ENCODE data around the gene IFT22.
"Not testable (repeated sequence)": the region's sequence is repeated elsewhere in the genome, so short reads cannot be mapped to it uniquely, and the experiment has no call there.

Gene IFT22

DNA sequence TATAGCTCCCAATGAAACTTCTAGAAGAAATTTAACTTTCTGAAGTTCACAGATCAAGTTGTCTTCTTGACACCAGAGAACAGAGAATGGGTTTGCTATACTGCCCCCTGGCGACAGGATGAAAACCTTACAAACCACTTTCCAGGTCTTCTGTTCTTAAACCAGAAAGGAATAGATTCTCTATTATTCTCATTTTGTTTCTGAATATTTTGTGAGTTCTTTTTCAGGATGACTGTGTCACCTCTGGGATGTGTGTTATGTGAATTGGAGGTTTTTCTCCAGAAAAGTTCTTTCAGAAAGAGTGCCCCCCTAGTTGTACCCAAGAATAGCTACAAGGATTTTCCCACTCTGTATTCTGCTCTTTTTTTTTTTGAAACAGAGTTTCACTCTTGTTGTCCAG, 6.3 kb downstream of the IFT22 start:
- FAIRE-seq (no peak), DNase-seq (ENCODE audit: low spot score) (peak; percentile 57)

DNA sequence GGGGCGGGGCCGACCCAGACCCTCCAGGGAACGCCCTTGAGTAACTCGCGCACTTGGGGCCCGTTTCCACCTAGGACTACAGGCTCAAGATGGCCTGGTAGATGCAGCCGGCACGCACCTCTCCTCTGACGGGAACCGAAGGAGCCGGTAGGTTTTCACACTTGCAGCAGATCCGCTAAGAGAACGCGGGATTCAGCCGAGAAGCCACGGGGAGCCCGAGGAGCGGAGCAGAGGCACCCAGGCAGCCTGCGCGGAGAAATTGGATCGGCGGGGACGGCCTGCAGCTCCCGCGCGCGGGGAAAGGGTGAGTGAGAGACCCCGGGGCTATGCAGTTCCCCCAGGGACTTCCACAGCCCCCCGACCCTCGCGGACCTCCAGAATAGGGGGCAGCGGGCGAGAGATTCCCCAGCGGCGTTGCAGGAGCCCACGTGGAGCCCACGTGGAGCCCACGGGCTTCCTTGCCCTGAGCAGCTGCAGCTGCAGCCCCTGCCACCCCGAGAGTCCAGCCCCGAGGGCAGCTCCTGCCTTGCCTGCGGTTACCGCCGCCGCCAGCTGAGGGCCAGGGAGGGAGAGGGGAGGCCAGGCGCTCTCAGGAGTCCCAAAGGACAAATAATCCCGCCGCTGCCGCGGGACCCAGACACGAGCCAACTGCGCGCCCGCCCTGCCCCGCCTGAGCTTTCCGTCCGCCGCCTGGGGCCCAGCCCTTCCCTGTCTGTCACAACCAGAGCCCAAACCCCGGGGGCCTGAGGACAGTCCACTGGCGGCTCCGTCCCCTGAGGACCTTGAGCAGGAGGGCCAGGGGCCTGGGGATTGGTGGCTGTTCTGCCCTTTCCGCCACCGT, 13.1 kb downstream of the IFT22 start:
- FAIRE-seq: no peak
- no peak for DNase-seq (ENCODE audit: low spot score)

DNA sequence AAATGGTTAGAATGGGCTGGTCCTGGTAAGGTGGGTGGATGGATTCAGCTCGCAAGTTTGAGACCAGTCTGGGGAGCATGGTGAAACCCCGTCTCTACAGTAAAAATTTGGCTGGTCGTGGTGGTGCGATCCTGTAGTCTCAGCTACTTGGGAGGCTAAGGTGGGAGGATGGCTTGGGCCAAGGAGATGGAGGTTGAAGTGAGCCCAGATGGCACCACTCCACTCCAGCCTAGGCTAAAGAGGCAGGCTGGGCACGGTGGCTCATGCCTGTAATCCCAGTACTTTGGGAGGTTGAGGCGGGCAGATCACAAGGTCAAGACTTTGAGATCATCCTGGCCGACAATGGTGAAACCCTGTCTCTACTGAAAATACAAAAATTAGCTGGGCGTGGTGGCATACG, 15.3 kb downstream of the IFT22 start:
- FAIRE-seq: no peak

DNA sequence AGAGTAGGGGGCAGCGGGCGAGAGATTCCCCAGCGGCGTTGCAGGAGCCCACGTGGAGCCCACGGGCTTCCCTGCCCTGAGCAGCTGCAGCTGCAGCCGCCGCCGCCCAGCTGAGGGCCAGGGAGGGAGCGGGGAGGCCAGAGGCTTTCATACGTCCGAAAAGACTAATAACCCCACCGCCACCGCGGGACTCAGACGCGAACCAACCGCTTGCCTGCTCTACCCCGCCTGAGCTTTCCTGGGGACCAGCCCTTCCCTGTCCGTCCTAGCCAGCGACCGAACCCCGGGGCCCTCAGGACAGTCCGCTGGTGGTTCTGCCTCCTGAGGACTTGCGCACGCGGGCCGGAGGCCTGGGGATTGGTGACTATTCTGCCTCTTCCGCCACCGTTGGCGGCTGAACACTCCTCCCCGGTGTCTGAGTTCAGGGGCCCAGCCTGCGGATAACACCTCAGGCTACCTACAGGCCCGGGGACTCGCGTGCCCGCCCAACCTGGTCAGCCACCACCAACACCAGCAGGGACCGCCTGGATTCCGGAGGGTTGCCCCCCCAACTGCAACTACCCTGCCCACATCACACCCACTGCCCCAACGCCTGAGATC, 18.4 kb downstream of the IFT22 start:
- FAIRE-seq (no peak), DNase-seq (ENCODE audit: low spot score) (no peak)

More for the DNA sequence above, 15.3 kb downstream of the IFT22 start:
- no peak for DNase-seq (ENCODE audit: low spot score)

DNA sequence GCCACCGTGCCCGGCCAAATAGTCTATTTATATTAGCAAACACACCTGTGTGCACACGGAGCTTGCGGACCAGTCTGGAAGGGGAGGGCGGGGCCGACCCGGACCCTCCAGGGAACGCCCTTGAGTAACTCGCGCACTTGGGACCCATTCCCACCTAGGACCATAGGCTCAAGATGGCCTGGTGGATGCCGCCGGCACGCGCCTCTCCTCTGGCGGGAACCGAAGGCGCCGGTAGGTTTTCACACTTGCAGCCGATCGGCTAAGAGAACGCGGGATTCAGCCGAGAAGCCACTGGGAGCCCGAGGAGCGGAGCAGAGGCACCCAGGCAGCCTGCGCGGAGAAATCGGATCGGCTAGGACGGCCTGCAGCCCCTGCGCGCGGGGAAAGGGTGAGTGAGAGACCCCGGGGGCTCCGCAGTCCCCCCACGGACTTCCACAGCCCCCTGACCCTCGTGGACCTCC, 18.9 kb downstream of the IFT22 start:
- no peak for FAIRE-seq

DNA sequence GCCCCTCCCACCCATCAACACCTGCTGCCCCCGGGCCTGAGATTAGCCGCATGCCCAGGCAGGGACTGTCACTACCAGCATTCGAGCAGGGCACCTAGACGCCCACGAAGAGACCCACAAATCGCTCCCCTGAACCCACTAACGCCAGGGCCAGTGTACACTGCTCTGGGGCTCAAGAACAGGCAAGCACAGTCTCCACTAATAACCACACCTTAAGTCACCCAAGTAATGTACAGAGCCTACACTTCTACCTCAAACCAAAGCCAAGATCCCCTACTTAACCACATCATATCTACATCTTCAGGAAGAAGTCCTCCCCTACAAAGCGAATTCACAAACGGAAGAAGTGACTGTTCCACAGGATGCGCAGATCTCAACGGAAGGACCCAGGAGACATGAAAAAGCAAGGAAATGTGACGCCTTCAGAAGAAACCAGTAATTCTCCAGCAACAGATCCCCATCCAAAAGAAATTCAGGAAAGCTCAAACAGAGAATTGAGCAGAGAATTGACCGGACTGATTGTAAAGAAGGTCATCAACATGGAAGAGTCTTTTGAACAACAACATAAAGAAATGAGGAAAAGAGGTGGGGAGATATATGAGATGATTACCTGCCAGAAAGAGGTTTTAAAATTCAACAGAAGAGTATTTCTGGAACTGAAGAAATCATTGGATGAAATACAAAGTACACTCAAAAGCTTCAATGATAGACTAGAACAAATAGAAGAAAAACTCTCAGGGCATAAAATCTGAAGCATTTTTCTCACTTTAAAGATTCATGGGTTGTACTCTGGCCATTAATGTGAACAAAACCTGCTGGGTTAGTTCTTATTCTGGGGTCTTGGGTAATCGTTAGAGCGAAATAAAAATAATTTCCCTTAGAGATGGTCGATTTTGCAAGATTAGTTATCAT, 20.9 kb downstream of the IFT22 start:
- no peak for DNase-seq (ENCODE audit: low spot score)
- no peak for FAIRE-seq

More for the DNA sequence above, 18.9 kb downstream of the IFT22 start:
- no peak for DNase-seq (ENCODE audit: low spot score)

DNA sequence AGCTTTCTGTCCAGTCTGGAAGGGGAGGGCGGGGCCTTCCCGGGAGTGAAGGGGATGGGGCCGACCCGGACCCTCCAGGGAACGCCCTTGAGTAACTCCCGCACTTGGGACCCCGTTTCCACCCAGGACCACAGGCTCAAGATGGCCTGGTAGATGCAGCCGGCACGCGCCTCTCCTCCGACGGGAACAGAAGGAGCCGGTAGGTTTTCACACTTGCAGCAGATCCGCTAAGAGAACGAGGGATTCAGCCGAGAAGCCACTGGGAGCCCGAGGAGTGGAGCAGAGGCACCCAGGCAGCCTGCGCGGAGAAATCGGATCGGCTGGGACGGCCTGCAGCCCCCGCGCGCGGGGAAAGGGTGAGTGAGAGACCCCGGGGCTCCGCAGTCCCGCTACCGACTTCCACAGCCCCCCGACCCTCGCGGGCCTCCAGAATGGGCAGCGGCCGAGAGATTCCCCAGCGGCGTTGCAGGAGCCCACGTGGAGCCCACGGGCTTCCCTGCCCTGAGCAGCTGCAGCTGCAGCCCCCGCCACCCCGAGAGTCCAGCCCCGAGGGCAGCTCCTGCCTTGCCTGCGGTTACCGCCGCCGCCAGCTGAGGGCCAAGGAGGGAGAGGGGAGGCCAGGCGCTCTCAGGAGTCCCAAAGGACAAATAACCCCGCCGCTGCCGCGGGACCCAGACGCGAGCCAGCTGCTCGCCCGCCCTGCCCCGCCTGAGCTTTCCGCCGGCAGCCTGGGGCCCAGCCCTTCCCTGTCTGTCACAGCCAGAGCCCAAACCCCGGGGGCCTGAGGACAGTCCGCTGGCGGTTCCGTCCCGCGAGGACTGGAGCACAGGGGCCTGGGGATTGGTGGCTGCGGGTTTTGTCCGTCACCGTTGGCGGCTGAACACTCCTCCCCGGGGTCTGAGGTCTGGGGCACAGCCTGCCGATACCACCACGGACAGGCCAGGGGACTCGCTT, 21.8 kb downstream of the IFT22 start:
- DNase-seq (ENCODE audit: low spot score): no peak
- FAIRE-seq: peak; percentile 35

DNA sequence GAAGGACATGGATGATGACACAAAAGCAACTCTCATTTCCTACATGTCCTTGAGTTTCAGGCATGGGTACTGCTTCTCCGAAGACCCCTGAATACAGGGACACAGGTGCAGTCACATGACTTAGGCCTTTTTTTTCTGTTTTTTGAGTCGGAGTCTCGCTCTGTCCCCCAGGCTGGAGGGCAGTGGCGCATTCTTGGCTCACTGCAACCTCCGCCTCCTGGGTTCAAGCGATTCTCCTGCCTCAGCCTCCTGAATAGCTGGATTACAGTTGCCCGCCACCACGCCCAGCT, 26.8 kb downstream of the IFT22 start:
- DNase-seq (ENCODE audit: low spot score): no peak
- FAIRE-seq: no peak

DNA sequence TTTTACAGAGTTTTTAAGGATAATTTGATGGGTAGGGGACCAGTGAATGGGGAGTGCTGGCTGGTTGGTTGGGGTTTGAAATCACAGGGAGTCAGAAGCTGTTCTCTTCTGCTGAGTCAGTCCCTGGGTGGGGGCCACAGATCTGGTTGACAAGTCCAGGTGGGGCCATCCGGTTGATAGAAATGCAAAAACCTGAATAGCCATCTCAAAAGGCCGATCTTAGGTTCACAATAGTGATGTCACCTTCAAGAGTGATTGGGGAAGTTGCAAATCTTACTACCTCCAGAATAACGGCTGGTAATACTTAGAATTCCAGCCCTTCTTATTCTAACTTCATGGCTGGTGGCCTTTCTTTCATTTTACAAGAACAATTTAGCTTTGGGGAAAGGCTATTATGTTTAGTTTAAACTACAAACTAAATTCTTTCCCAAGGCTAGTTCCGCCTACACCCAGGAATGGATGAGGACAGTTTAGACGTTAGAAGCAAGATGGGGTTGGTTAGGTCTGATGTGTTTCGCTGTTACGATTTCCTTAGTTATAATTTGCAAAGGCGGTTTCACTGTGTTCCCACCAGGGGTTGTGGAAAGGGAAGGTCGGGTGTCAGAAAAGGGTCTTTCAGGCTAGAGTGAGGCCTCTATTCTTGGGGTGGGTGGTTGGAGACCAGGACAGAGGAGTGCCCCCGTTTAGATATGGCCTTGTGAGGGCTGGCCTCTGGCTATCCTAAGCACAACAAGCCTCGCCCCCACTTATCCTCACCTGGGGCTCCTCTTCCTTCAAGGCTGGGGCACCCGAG, 27.4 kb downstream of the IFT22 start:
- FAIRE-seq: no peak
- DNase-seq (ENCODE audit: low spot score): no peak

DNA sequence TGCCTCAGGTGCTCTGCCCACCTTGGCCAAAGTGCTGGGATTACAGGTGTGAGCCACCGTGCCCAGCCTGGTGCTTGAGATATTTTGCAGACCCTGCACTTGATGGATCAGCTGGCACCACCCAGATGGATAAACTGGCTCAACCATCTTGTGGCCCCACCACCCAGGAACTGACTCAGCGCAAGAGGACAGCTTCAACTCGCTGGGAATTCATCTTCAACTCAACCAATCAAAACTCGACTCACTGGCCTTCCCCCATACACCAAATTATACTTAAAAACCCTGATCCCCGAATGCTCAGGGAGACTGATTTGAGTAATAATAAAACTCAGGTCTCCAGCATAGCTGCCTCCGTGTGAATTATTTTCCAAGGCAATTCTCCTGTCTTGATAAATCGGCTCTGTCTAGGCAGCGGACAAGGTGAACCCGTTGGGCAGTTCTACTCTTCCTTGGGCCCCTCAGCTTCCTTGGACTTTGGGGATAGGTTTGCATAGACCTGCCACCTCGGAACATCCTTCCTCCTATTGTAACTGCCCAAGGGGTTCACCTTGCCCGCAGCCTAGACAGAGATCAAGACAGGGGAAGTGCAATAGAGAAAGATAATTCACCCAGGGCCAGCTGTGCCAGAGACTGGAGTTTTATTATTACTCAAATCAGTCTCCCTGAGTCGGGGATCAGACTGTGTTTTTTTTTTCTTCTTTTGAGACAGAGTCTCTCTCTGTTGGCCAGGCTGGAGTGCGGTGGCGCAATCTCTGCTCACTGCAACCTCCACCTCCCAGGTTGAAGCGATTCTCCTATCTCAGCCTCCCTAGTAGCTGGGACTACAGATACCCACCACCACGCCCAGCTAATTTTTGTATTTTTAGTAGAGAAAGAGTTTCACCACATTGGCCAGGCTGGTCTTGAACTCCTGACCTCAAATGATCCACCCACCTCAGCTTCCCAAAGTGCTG, 28.3 kb downstream of the IFT22 start:
- peak; percentile 82 for FAIRE-seq
- not testable (repeated sequence) for DNase-seq (ENCODE audit: low spot score)

DNA sequence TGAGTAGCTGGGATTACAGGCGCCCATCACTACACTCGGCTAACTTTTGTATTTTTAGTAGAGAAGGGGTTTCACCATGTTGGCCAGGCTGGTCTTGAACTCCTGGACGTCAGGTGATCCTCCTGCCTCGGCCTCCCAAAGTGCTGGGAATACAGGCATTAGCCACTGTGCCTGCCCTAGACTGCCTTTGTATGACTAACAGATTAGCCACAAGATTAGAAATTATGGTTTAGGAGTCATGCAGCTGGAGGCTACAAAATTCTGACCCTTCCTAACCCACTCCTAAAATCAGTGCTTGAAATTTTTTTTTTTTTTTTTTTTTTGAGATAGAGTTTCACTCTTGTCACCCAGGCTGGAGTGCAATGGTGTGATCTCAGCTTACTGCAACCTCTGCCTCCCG, 29.0 kb downstream of the IFT22 start:
- FAIRE-seq; DNase-seq (ENCODE audit: low spot score): not testable (repeated sequence)

DNA sequence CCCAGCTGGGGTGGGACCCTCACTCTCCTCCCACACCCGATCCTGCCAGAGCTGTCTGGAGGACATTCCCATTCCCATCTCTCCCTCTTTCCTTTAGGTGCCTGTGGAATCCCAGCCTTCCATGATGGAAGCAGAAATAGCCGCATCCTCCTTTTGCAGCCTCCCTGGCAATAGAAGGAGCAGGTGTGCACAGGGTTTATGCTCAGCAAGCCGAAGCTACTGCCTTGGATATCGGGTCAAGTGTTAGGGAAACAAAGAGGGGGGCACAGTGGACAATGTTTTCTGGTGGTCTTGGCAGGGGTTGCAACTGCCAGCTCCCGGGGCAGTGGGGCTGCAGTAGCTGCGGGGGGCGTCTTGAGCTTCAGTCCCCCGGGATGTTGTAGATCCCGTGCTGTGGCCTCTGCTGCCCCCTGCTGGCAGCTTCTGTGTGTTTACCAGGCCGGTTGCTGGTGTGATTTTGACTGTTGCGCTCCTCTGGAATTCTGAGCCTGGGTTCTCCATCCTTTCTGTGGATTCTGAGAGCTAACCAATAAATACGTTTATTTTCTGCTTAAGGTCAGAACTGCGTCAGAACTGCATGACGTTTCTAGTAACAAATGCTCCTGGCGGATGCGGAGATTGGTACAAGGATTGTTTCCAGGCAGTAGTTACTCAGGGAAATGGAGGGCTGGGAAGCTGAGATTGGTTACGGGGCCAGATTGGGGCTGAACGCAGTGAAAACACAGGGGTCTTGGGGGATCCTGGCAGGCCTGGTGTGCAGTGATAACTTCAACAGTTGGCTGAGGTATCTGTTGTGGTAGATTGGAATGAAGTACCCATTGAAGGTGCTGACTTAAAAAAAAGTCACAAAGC, 31.2 kb downstream of the IFT22 start:
- DNase-seq (ENCODE audit: low spot score): peak; percentile 51
- peak; percentile 58 for FAIRE-seq

DNA sequence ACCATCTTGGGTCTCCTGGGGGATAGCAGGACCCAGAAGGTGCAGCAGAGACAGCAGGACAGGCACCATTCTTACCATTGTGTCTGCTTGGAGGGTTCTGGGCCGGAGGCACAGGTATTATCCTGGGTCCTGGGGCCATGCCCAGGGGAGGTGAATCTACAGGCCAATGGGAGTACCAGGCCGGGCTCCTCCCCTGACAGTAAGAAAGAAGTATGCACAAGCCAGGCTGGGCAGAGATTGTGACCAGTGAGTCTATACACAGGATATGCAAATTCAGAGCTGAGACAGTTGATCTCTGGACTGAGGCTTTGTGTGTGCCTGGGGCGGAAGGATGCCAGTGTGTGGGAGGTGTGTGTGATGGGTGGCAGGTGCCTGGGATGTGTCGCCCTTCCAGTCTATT, 31.9 kb downstream of the IFT22 start:
- DNase-seq (ENCODE audit: low spot score): not testable (repeated sequence)
- peak; percentile 93 for FAIRE-seq

DNA sequence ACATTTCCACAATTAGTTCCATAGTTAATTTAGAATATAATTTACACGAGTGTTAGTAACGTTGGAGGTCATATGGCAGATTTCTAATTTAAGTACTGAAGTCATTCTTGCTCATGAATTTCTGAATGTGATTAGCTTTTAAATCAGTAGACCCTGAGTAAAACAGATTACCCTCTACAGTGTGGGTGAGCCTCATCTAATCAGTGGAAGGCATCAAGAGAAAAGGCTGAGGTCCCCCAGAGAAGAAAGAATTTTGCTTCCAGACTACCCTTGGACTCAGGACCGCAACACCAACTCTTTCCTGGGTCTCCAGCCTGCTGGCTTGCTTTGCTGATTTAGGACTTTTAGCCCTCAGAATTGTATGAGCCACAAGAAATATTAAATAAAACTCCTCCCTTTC, 33.2 kb downstream of the IFT22 start:
- FAIRE-seq: no peak

DNA sequence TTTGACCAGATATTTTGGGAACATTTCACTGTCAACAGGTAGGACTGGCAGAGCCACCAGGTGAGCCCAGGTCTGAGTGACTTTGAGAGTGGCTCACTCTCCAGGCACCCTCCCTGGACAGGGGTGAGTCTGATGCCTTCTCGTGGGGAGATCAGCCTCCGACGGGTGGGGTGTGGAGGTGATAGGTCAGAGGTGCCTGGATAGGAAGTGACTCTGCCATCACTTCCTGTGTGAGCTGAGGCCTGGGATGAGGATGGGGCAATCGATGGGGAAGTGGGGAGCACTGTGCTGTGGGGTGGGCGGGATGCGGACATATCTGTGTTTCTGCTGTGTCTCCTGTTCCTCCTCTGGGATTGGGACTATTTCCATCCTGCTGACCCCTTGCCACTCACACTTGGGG, 34.6 kb downstream of the IFT22 start:
- DNase-seq (ENCODE audit: low spot score) (no peak), FAIRE-seq (peak; percentile 37)

More for the DNA sequence above, 33.2 kb downstream of the IFT22 start:
- DNase-seq (ENCODE audit: low spot score): no peak

DNA sequence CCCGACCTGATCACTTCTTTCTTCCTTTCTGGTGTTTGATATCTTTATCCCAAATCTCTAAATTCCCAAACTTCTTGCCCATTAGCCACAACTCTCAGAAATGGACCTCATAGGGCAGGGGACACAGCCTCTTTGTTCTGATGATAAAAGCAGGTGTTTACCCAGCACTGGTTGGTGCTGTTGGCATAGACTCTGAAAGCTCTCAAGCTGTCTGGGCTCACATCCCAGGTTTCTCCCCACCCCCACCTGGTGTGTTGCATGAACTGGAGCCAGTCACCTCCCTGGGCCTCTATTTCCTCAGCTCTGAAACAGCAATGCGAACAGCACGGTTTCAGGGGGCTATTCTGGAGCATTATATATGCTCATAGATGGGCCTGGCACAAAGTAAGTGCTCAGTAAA, 35.7 kb downstream of the IFT22 start:
- FAIRE-seq; DNase-seq (ENCODE audit: low spot score): not testable (repeated sequence)

DNA sequence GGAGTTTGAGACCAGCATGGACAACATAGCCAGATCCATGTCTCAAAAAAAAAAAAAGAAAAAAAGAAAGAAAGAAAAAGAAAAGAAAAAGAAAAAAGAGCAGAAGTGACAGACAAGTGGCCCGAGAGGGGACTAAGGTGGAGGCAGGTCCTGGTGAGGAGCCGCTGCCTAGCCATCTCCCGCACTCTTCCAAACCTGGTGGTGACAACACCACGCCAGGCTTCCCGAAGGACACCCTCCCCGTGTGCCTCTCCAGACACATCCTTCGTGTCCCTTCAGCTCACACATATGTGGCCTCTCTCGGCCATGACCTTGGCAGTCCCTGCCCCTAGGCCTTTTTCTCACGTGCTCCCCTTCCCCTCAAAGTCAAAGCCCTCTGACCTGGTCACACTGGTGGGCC, 36.4 kb downstream of the IFT22 start:
- DNase-seq (ENCODE audit: low spot score) (no peak), FAIRE-seq (no peak)

DNA sequence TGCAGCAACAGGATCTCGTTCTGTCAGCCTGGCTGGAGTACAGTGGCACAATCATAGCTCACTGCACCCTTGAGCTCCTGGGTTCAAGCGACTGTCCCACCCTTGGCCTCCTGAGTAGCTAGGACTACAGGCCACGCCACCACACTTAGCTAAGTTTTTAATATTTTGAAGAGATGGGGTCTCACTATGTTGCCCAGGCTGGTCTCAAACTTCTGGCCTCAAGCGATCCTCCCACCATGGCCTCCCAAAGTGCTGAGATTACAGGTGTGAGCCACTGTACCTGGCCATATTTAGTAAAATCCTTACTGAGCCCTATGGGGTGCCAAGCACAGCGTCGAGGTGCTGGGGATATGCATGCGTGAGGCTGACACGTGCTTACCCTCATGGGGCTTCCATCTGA, 40.7 kb downstream of the IFT22 start:
- FAIRE-seq: peak; percentile 30
- DNase-seq (ENCODE audit: low spot score): not testable (repeated sequence)
